DMS 273 treated with DMSO at 0.1 percent for 48 hours (cell line): ENCODE measurements around the gene FGGY.
"Not testable (repeated sequence)": the region's sequence is repeated elsewhere in the genome, so short reads cannot be mapped to it uniquely, and the experiment has no call there.

Experiments used
- DNase-seq: peaks from one replicate; lab custom pipeline; 2025; lab: John Stamatoyannopoulos, UW

The FGGY gene

DNA sequence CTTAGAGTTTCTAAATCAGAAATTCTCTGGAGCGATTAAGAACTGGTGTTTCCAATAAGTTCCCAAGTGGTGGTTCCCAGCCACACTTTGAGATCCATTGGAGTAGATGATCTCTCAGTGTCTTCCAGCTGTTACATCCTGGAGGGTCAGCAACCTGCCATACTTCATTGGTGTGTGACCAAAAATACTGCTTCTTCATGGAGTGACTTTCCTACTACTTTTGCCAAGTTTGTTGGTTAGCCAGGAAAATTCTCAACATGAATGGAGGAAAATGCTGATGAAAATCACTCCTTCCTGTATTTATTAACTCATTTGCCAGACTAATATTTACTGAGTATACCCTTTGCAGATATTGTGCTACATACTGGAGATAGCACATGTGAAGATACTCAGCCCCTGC lies 186.1 kb downstream of the FGGY start:
- no peak for DNase-seq

GRCh38 chr1:59484096-59484495 lies 187.2 kb downstream of the FGGY start:
- no peak for DNase-seq

GRCh38 chr1:59485171-59485570 lies 188.3 kb downstream of the FGGY start:
- DNase-seq, result no peak

DNA sequence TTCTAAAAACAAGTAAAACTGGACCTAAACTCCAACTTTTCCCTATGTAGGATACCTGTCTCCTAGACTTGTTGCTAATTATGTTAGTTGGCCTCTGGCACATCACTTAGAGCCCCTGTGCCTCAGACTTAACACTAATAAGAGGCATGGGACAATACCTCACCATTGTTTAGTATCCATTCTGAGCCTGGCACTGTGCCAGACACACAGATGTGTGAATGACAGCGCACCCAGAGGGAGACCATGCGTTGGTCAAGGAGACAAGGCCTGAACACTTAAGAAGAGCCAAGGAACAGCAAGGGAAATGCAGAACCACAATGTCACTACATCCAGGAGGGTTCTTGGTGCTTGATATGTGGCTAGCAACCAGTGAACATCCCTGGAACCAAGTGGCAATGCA lies 189.1 kb downstream of the FGGY start:
- DNase-seq, result no peak

- DNase-seq, result no peak
Observed at GRCh38 chr1:59486615-59487014, 189.7 kb downstream of the FGGY start.

GRCh38 chr1:59487335-59488031 lies 190.6 kb downstream of the FGGY start:
- DNase-seq, result no peak

DNA sequence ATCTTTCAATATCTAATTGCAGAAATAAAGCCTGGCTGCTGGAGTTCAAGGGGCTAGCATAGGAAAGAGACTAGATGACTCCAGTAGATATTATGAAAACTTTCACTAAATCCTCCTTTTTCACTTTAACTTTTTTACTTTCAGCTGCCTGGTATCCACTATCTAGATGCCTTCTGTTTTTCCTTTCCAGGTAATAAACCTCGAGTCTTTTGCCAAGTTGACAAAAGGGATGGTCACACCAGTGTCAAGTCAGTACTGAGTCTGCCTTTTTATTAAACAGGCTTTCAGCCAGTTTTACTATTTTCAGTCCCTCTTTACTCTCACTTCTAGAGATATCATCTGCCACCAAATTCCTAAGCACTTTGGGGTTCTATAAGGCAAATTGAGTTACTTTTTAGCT lies 195.6 kb downstream of the FGGY start:
- DNase-seq, result no peak

DNA sequence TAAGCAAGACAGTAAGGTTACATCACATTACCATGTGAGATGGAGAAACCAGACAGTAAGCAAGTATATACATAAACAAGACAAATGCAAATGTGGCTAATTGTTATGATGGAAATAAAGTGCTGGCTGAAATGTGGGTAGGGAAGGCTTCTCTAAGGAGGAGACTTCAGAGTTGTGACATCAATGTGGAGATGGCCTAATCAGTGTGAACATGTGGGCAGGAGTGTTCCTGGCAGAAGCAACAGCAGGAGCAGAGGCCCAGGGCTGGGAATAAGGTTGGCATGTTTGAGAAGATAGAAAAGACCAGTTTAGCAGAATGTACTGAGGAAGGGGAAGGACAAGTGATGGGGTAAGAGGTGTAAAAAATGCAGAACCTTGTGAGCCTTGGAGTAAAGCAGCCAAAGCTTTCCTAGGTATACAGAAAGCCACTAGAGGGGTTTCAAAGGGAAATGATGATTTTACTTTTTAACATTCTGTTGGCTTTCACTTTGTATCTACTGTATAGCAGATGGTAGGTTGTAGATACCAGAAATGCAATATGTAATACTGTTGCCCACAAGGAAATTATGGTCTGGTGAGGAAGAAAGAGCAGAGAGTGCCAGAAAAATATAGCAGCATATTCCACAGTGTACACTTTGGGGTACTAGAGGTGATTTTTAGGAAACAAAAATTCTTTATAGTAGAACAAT lies 197.4 kb downstream of the FGGY start:
- DNase-seq, result peak; percentile 50

DNA sequence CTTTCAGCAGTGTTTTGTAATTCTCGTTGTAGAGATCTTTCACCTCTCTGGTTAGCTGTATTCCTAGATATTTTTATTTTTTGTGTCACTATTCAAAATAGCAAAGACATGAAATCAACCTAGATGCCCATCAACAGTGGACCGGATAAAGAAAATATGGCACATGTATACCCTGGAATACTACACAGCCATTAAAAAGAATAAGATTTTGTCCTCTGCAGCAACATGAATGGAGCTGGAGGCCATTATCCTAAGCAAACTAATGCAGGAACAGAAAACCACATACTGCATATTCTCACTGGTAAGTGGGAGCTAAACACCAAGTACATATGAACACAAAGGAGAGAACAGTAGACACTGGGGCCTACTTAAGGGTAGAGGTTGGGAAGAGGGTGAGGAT lies 199.3 kb downstream of the FGGY start:
- not testable (repeated sequence) for DNase-seq

DNA sequence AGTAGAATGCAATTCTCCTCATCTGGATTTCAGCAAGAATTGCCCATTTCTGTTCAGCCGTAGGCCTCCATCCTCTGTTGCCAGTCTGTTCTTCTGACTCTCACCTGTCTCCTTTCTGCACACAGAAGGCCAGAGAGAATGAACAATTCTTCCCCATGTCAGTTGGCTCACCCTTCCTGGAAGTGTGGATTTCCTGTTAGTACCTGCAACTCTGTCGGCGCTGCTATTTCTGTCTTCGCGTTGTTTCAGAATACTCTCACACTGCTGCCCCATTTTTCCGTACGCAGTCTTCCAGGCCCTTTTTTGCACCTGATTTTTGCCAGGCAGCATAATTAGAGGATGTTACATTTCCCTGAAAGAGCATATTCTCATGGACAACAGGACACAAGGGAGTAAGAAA lies 200.7 kb downstream of the FGGY start:
- no peak for DNase-seq

DNA sequence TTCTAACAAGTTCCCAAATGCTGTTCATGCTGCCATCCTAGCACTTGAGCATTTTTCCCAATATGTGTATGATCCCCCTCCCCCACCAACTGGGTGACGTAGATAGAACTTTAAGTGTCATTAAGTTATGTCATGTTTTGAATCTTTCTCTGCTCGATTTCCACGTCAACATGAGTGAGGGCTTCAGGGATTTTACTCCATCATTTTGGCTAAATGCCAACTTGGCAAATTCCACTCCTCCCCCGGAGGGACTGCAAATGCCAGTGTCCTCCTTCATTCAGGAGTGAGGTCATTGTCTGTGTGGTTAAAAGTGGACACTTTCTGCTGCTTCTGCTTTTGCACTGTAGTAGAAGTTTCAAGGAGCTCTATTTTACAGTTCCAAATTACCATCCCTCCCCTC lies 201.7 kb downstream of the FGGY start:
- no peak for DNase-seq

GRCh38 chr1:59499273-59499942 lies 202.5 kb downstream of the FGGY start:
- DNase-seq, result no peak

DNA sequence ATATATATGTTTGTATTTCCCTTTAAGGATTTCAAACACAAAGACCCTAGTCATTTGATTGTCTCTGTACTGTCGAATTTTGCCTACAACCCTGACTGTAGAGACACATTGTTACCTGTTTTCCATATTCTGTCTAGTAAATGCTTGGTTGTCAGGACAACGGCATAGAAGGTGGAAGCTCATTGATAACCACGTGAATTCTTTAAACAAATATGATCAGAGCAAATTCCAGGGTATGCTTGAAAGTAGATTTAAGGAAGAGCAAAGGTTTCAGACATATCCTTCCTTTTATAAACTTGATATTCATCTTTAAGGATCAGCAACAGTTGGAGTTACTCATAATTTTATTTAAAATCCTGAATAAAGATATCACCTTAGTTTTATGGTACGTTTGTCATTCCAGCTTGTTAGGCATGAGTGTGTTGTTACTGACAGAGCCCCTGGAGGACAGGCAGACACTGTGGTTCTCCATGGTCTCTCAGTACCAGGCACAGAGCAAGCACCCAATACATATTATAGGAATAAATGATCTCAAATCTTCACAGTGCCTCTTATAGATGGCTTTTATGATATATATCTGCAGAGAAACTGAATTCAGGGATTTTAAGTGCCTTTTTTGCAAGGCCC lies 203.2 kb downstream of the FGGY start:
- DNase-seq, result no peak

DNA sequence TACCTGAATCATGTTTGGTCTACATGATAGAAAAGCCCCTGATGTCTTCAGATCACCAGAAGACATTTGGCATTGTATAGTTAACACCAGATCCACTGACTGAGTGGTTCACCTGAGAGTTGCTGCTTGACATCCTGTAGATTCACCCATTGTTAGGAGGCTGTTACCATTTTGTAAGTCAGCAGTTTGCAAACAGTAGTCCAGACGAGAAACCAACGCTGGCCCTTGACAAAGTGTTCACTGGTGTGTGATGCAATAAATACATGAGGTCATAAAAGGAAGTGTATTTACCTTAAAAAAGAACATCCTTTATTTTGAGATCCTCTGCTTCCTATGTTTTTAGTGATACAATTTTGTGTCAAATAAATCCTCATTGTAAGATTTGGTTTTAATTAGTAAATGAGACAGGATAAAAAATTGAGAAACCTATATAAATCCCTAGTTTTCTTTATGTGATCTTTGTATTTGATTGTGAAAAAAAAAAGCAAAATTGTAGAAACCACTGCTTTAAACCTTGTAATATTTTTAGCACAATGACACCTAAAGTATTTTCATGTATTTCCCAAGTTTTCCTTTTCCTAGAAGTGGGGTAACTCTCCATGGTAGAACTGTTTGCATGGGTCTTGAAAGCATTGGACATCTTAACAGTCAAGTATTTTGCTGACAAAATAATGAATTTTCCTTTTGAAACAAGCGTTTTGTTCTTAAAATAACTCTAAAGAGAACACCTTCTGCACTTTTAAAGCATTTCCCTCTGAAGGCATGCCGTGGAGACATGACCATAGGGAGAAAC lies 204.3 kb downstream of the FGGY start:
- no peak for DNase-seq

DNA sequence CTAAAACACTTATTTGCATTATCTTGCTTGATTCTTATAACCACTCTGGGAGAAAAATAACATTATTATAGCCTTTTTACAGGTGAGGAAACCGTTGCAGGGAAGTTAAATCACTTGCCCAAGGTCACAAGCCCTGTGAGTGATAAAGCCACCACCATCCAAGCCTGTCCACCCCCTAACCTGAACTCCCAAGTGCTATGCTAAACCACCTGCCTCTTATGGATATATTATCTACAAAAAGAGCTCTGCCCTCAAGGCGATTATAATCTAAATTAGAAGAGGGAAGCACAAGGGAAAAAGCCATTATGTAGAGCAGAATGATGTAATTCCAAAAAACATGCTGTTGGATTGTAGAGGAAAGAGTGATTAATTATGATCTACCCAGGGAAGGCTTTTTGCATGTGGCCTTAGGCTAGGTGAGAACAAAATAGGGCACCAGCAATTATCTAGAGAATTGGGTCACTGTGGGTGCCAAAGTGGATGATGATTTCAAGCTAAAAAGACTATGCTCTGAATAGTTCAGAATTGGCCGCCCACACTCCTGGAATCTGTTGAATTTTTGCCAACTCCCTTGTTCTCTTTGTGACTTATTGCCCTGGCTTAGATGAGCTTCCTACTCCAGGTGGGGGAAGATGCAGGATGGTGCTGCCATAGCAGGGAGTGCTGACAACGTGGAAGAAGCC lies 205.3 kb downstream of the FGGY start:
- DNase-seq, result no peak

- DNase-seq, result peak; percentile 30
Observed at GRCh38 chr1:59504276-59504675, 207.4 kb downstream of the FGGY start.

DNA sequence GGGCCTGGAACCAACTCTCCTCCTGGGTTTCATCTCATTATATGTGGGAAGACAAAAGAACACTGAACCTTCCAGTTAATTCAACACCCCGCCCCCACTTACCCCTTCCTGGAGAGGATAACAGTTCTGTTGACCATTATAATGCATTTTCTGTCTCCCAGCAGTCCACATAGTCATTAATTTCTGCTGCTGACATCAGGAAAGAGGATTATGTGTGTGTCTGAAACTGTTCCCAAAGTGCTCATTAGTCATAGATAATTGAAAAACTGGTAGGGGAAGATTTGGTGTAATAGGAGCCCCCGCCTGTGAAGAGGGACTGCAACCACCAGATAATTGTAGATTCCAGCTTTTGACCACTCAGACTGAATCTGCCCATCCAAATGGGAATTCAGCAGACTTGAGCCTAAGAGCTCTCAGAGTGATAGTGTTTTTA lies 208.7 kb downstream of the FGGY start:
- DNase-seq, result no peak

- peak; percentile 67 for DNase-seq
Observed at GRCh38 chr1:59506952-59507351, 210.1 kb downstream of the FGGY start.

DNA sequence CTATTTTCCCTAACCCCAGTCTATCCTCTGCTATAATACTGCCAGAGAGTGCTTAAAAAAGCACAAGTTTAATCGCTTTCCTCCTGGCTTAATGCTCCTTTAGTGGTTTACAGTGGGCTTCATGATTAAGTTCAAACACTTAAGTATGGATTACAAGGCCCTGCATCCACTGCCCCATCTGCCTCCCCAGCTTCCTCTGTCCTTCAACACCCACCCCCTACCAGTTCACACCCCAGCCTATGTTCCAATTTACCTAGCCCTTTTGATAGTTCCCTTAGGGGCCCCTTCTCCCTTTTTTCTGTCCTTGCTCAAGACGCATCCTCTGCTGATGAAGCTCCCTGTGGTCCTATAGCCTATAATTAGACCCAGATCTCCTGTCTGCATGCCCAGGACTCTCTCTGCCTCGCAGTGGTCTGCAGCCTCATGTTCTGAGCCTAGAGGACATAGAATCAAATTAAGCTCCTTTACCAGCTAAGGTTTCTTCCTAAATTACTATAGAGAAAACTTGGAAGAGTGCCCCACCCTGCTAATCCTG lies 212.5 kb downstream of the FGGY start:
- no peak for DNase-seq

GRCh38 chr1:59510249-59510648 lies 213.4 kb downstream of the FGGY start:
- no peak for DNase-seq
